CD8-positive, alpha-beta memory T cell (primary cell): Measurements from ENCODE around the gene CMC1. TPM values are rescaled to one million over a fixed set of nuclear protein-coding genes. Genes with fewer than 3 reads are reported as not detected.

Experiments
- CTCF ChIA-PET: fragments of 350-600 bp; sonication (Branson Sonifier 250); formaldehyde crosslinking; loops from one replicate; lab custom pipeline; 2021; ENCODE audit warnings: antibody characterized with exemption; lab: Charles Lee
- POLR2A ChIA-PET: fragments of 350-600 bp; sonication (Branson Sonifier 250); formaldehyde crosslinking; loops from one replicate; lab custom pipeline; 2021; ENCODE audit warnings: antibody characterized with exemption; lab: Charles Lee
- DNase-seq, 5 donors: peaks; one replicate each; pipeline versions ENCODE4 v3.0.0 to v3.0.0-alpha.2; 2020 to 2022; ENCODE audit warnings: mixed read lengths in 1 of 5
- H3K27ac ChIP-seq: one replicate; pipeline ENCODE4 v1.7.0; 2013; ENCODE audit warnings: low read depth, mild to moderate bottlenecking, low read length, moderate library complexity
- H3K27me3 ChIP-seq: 2 replicates; pipeline ENCODE4 v1.7.0; 2013; ENCODE audit warnings: low read length, mild to moderate bottlenecking; ENCODE audit not compliant: insufficient read depth, poor library complexity, severe bottlenecking
- H3K36me3 ChIP-seq: 2 replicates; pipeline ENCODE4 v1.7.0; 2013; ENCODE audit warnings: mild to moderate bottlenecking, low read length, moderate library complexity; ENCODE audit not compliant: insufficient read depth
- H3K4me1 ChIP-seq: 2 replicates; pipeline ENCODE4 v1.7.0; 2013; ENCODE audit warnings: mild to moderate bottlenecking, low read length, moderate library complexity; ENCODE audit not compliant: insufficient read depth
- H3K4me3 ChIP-seq: 2 replicates; pipeline ENCODE4 v1.7.0; 2013; ENCODE audit warnings: mild to moderate bottlenecking, low read length
- H3K9me3 ChIP-seq: 2 replicates; pipeline ENCODE4 v1.7.0; 2013; ENCODE audit warnings: mild to moderate bottlenecking, low read length
- H3K27ac Mint-ChIP-seq, 8 donors: one replicate each; pipeline ENCODE4 v1.8.0; 2020 to 2021; ENCODE audit warnings: mixed read lengths in 8 of 8, mild to moderate bottlenecking in 6 of 8, inconsistent platforms in 3 of 8, moderate library complexity in 3 of 8
- H3K27me3 Mint-ChIP-seq, 2 donors: one replicate each; pipeline ENCODE4 v1.8.0; 2020 to 2021; ENCODE audit warnings: mixed read lengths in 2 of 2, mild to moderate bottlenecking in 1 of 2, moderate library complexity in 1 of 2
- H3K36me3 Mint-ChIP-seq, 3 donors: one replicate each; pipeline ENCODE4 v1.8.0; 2020 to 2021; ENCODE audit warnings: mixed read lengths in 3 of 3, inconsistent platforms in 1 of 3, mild to moderate bottlenecking in 1 of 3
- H3K4me1 Mint-ChIP-seq, 3 donors: one replicate each; pipeline ENCODE4 v1.8.0; 2020 to 2021; ENCODE audit warnings: mixed read lengths in 3 of 3, inconsistent platforms in 1 of 3, mild to moderate bottlenecking in 1 of 3
- H3K4me3 Mint-ChIP-seq, 7 donors: one replicate each; pipeline ENCODE4 v1.8.0; 2020 to 2021; ENCODE audit warnings: mixed read lengths in 7 of 7, mild to moderate bottlenecking in 6 of 7, moderate library complexity in 4 of 7, inconsistent platforms in 2 of 7
- H3K9me3 Mint-ChIP-seq, 5 donors: one replicate each; pipeline ENCODE4 v1.8.0; 2020 to 2022; ENCODE audit warnings: mixed read lengths in 5 of 5, mild to moderate bottlenecking in 3 of 5, moderate library complexity in 2 of 5, inconsistent platforms in 1 of 5
- polyA plus RNA-seq: library from polyadenylated mRNA; unstranded; fragments of 300-500 nt; fragmentation: Illumina TruSeq; gene quantifications from one replicate; pipeline ENCODE4 v1.2.3, GENCODE V29; 2021
- total RNA-seq, 2 experiments: library from RNA; stranded (reverse); gene quantifications; one replicate each; pipeline ENCODE4 v1.2.3, GENCODE V29; 2021

Gene CMC1
- total and polyA plus RNA-seq, 3 experiments from 2014 or later, result 46.3 to 205 (median 50.1) TPM

DNA sequence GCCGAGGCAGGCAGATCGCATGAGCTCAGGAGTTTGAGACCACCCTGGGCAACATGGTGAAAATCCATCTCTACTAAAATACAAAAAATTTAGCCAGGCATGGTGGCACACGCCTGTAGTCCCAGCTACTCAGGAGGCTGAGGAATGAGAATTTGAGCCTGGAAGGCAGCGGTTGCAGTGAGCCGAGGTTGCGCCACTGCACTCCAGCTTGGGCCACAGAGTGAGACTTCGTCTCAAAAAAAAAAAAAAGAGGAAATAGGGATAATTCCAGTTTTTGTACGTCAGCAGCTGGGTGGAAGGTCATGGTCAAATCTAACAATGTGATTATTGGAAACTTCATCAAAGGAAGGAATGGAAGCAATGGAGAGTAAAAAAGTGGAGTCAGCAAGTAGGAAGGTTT, 3.1 kb downstream of the CMC1 start:
- Mint-ChIP-seq H3K36me3 (peaks cover 0 to 10% (median 4%) of the 10 kb centered on the region in 3 donors), H3K27me3 (no peaks in the 10 kb centered on the region), H3K27ac (peak overlapping the region; percentile 2 to 86 (median 63)), H3K9me3 (no peaks in the 10 kb centered on the region), H3K4me1 (peaks cover 77 to 91% (median 83%) of the 10 kb centered on the region in 3 donors), H3K4me3 (peak overlapping the region; percentile 53 to 98 (median 93))
- Histone ChIP-seq H3K9me3 (no peaks in the 10 kb centered on the region), H3K36me3 (no peaks in the 10 kb centered on the region), H3K4me1 (peaks cover 74% of the 10 kb centered on the region), H3K27ac (no peak overlapping the region), H3K4me3 (no peak overlapping the region), H3K27me3 (no peaks in the 10 kb centered on the region)
- ChIA-PET POLR2A (interaction anchor here (0.6 to 2.5 kb wide), 6 partner anchors 37 to 532 kb away, joined by 3 to 8 read pairs (median 4); no protein-coding TSS in a partner anchor), CTCF (interaction anchor here (1.3 to 2.2 kb wide), 5 partner anchors 10 to 533 kb away, joined by 3 to 22 read pairs (median 4); partner anchors contain the start of gene EOMES)
- DNase-seq, result no peak

- DNase-seq, result no peak
- H3K9me3 Mint-ChIP-seq, result no peaks in the 10 kb centered on the region
- H3K27me3 Mint-ChIP-seq, result no peaks in the 10 kb centered on the region
- H3K9me3 ChIP-seq, result no peaks in the 10 kb centered on the region
- H3K4me3 Mint-ChIP-seq, result peak overlapping the region; percentile 17 to 72 (median 51)
- H3K4me1 ChIP-seq, result peaks cover 80% of the 10 kb centered on the region
- peak overlapping the region; percentile 64 to 85 (median 76) for H3K27ac Mint-ChIP-seq
- peaks cover 0 to 7% (median 6%) of the 10 kb centered on the region in 3 donors for H3K36me3 Mint-ChIP-seq
- ChIA-PET POLR2A (interaction anchor here (0.6 kb wide), 1 partner anchor 11 kb away, joined by 7 read pairs; no protein-coding TSS in a partner anchor), CTCF (no interaction called here)
- no peaks in the 10 kb centered on the region for H3K36me3 ChIP-seq
- no peak overlapping the region for H3K27ac ChIP-seq
- no peak overlapping the region for H3K4me3 ChIP-seq
- peaks cover 87 to 97% (median 96%) of the 10 kb centered on the region in 3 donors for H3K4me1 Mint-ChIP-seq
- no peaks in the 10 kb centered on the region for H3K27me3 ChIP-seq
Measured at GRCh38 chr3:28247286-28247685, 5.9 kb downstream of the CMC1 start.

DNA sequence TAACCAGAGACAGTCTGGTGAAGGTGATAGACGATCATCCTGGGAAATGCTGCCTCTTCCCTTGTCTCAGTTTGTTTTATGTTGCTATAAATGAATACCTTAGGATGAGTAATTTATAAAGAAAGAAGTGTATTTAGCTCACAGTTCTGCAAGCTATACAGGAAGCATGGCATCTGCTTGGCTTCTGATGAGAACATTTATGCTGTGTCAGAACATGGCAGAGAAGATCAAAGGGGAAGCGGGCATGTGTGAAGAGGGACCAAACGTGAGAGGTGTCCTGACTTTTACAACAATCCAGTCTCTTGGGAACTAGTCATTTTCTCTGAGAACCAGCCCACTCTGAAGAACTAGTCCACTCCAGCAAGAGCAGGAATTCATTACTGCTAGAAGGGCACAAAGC, 9.6 kb downstream of the CMC1 start:
- peaks cover 6 to 8% (median 7%) of the 10 kb centered on the region in 3 donors for H3K36me3 Mint-ChIP-seq
- peak overlapping the region in 6 of 7 donors; percentile 21 to 74 (median 49) for H3K4me3 Mint-ChIP-seq
- peaks cover 79 to 97% (median 92%) of the 10 kb centered on the region in 3 donors for H3K4me1 Mint-ChIP-seq
- peaks cover 59% of the 10 kb centered on the region for H3K4me1 ChIP-seq
- H3K27ac ChIP-seq, result no peak overlapping the region
- no peaks in the 10 kb centered on the region for H3K27me3 ChIP-seq
- no peak overlapping the region for H3K4me3 ChIP-seq
- no peak for DNase-seq
- ChIA-PET POLR2A (no interaction called here), CTCF (interaction anchor here (1.0 to 3.3 kb wide), 3 partner anchors 80 to 539 kb away, joined by 3 to 14 read pairs (median 7); partner anchors contain the start of gene EOMES)
- H3K27me3 Mint-ChIP-seq, result no peaks in the 10 kb centered on the region
- no peaks in the 10 kb centered on the region for H3K36me3 ChIP-seq
- peak overlapping the region; percentile 57 to 89 (median 77) for H3K27ac Mint-ChIP-seq
- H3K9me3 Mint-ChIP-seq, result no peaks in the 10 kb centered on the region
- no peaks in the 10 kb centered on the region for H3K9me3 ChIP-seq

DNA sequence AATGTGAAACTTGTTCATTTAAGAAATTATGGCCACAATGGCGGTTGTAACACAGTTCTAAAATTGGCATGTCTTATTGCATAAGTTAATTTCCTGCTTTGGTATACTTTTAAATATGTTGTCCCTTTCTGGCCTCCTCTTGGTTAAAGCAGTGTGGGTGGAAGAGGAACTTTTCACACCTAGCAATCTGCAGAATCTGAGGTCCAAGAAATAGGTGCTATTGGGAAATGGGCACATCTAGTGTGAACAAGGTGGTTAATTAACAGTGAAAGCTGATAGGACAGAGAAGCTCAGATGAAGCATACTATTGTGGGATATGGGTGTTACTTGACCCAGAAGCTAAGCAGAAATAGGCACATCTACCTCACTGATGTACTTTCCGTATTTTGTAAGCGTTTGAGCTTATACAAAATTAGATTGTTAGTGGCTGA, 10.6 kb downstream of the CMC1 start:
- Mint-ChIP-seq H3K4me1 (peaks cover 76 to 94% (median 90%) of the 10 kb centered on the region in 3 donors), H3K9me3 (no peaks in the 10 kb centered on the region), H3K4me3 (peak overlapping the region; percentile 35 to 80 (median 63)), H3K27ac (peak overlapping the region; percentile 71 to 92 (median 81)), H3K27me3 (no peaks in the 10 kb centered on the region), H3K36me3 (peaks cover 6 to 7% (median 6%) of the 10 kb centered on the region in 3 donors)
- no peaks in the 10 kb centered on the region for H3K36me3 ChIP-seq
- CTCF ChIA-PET, result interaction anchor here (1.1 to 3.3 kb wide), 2 partner anchors 530 to 540 kb away, joined by 3 to 14 read pairs; partner anchors contain the start of gene EOMES
- peak in 1 of 5 donors; percentile 76 for DNase-seq
- no peaks in the 10 kb centered on the region for H3K9me3 ChIP-seq
- H3K27me3 ChIP-seq, result no peaks in the 10 kb centered on the region
- POLR2A ChIA-PET, result interaction anchor here (1.1 to 1.2 kb wide), 2 partner anchors 8 to 539 kb away, joined by 3 to 4 read pairs; no protein-coding TSS in a partner anchor
- H3K4me1 ChIP-seq, result peaks cover 49% of the 10 kb centered on the region
- H3K27ac ChIP-seq, result no peak overlapping the region
- no peak overlapping the region for H3K4me3 ChIP-seq

DNA sequence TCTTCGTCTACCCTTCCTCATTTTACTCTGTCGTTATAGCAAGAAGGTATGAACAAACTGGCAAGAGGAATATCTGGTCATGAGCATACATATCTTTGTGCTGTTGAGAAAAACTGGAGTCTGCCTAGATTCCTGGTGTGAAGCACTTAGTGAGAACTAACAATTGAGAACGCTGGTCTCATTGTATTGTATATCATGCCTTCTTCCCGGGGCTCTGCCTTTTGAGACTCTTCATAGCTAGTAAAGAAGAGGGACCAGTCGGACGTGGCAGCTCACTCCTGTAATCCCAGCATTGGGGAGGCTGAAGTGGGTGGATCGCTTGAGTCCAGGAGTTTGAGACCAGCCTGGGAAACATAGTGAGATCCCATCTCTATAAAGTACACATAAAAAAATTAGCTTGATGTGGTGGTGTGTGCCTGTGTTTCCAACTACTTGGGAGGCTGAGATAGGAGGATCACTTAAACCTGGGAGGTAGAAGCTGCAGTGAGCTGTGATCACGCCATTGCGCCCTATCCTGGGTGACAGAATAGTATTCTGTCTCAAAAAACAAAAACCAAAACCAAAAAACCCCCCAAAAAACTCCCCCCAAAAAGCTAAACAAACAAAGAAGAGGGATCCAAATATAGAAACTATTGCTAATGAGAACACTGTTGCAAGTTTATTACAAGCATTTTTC, 11.8 kb downstream of the CMC1 start:
- H3K27me3 Mint-ChIP-seq, result no peaks in the 10 kb centered on the region
- Histone ChIP-seq H3K9me3 (no peaks in the 10 kb centered on the region), H3K27me3 (no peaks in the 10 kb centered on the region), H3K4me1 (peaks cover 38% of the 10 kb centered on the region), H3K27ac (no peak overlapping the region), H3K4me3 (no peak overlapping the region), H3K36me3 (no peaks in the 10 kb centered on the region)
- POLR2A ChIA-PET, result interaction anchor here (1.1 to 1.5 kb wide), 2 partner anchors 9 to 10 kb away, joined by 3 to 4 read pairs; no protein-coding TSS in a partner anchor
- H3K4me3 Mint-ChIP-seq, result peak overlapping the region in 5 of 7 donors; percentile 10 to 80 (median 68)
- H3K27ac Mint-ChIP-seq, result peak overlapping the region; percentile 24 to 83 (median 74)
- no peak for DNase-seq
- H3K4me1 Mint-ChIP-seq, result peaks cover 64 to 89% (median 86%) of the 10 kb centered on the region in 3 donors
- peaks cover 6 to 9% (median 7%) of the 10 kb centered on the region in 3 donors for H3K36me3 Mint-ChIP-seq
- CTCF ChIA-PET, result interaction anchor here (0.6 to 3.3 kb wide), 6 partner anchors 31 to 541 kb away, joined by 3 to 14 read pairs (median 4); partner anchors contain the start of gene EOMES
- no peaks in the 10 kb centered on the region for H3K9me3 Mint-ChIP-seq

DNA sequence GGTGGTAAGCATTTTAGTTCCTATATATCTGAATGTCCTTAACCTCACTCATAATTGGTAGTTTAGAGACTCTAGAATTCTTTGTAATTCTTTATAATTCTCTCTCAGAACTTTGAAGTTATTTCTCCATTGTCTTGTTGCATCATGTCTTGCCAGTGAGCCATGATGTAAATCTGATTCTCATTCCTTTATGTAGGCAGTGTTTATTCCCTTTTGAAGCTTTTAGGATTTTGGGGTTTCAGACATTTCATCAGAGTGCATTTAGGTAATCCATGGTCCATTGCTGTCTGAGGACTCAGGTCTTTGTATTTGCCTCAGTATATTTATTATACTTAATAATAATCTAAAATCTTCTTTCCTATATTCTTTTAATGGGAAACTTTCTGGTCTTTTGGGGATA, 20.6 kb downstream of the CMC1 start:
- Histone ChIP-seq H3K4me1 (no peaks in the 10 kb centered on the region), H3K9me3 (no peaks in the 10 kb centered on the region), H3K27me3 (no peaks in the 10 kb centered on the region), H3K36me3 (peaks cover 8% of the 10 kb centered on the region), H3K27ac (no peak overlapping the region), H3K4me3 (no peak overlapping the region)
- H3K27ac Mint-ChIP-seq, result peak overlapping the region in 2 of 8 donors; percentile 58 to 85
- no peaks in the 10 kb centered on the region for H3K9me3 Mint-ChIP-seq
- no peaks in the 10 kb centered on the region for H3K27me3 Mint-ChIP-seq
- peaks cover 33 to 73% (median 65%) of the 10 kb centered on the region in 3 donors for H3K4me1 Mint-ChIP-seq
- ChIA-PET POLR2A (no interaction called here), CTCF (no interaction called here)
- H3K4me3 Mint-ChIP-seq, result no peak overlapping the region
- peaks cover 18 to 32% (median 19%) of the 10 kb centered on the region in 3 donors for H3K36me3 Mint-ChIP-seq
- DNase-seq, result no peak

- H3K27me3 ChIP-seq, result no peaks in the 10 kb centered on the region
- H3K27ac Mint-ChIP-seq, result no peak overlapping the region
- DNase-seq, result no peak
- POLR2A ChIA-PET, result interaction anchor here (1.0 kb wide), 1 partner anchor 542 kb away, joined by 3 read pairs; no protein-coding TSS in a partner anchor
- CTCF ChIA-PET, result interaction anchor here (1.3 to 1.6 kb wide), 2 partner anchors 544 to 554 kb away, joined by 3 to 4 read pairs; partner anchors contain the start of gene EOMES
- H3K9me3 Mint-ChIP-seq, result peaks cover 0 to 4% (median 2%) of the 10 kb centered on the region in 5 donors
- H3K9me3 ChIP-seq, result no peaks in the 10 kb centered on the region
- H3K4me3 ChIP-seq, result no peak overlapping the region
- H3K27ac ChIP-seq, result no peak overlapping the region
- peaks cover 30 to 69% (median 62%) of the 10 kb centered on the region in 3 donors for H3K4me1 Mint-ChIP-seq
- H3K4me1 ChIP-seq, result no peaks in the 10 kb centered on the region
- H3K27me3 Mint-ChIP-seq, result no peaks in the 10 kb centered on the region
- H3K36me3 Mint-ChIP-seq, result peaks cover 20 to 54% (median 25%) of the 10 kb centered on the region in 3 donors
- peaks cover 13% of the 10 kb centered on the region for H3K36me3 ChIP-seq
- no peak overlapping the region for H3K4me3 Mint-ChIP-seq
Measured at GRCh38 chr3:28265641-28266040, 24.2 kb downstream of the CMC1 start.
